ENCODE measurements around the gene PLXDC2.

PLXDC2 gene

DNA sequence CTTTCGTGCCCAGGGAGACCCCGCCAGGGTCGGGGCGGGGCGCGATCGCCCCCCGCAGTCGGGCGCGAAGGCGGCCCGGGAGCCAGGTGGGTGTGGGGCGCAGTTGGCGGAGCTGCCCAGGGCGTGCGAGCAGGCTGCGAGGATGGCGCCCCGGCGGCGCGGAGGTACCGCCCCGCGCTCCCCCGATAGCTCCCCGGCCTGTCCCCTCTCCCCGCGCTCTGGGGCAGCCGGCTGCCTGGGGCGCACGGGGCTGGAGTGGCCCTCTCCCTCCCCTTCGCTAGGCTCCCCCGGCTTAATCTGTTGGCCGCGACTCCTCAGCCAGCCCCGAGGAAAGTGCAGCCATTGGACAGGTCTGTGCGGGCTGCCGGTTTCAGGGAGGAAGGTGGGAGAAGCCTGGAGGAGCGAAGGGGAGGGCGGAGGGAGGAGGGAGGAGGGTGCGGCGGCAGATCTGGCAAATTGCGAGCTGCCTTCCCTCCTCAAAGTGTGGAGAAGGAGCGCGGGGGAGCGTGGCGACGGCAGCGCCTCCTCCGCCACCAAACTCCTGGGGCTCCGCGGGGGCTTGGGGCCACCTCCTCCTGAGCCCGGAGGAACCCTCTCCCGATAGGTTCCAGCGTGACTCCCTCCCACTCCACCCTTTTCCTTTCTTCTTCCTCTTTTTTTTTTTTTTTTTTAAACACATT lies 361 bp upstream of the PLXDC2 start:
- no peak for DNase-seq (ENCODE audit: low read depth in 2 of 2, low spot score in 1 of 2)

DNA sequence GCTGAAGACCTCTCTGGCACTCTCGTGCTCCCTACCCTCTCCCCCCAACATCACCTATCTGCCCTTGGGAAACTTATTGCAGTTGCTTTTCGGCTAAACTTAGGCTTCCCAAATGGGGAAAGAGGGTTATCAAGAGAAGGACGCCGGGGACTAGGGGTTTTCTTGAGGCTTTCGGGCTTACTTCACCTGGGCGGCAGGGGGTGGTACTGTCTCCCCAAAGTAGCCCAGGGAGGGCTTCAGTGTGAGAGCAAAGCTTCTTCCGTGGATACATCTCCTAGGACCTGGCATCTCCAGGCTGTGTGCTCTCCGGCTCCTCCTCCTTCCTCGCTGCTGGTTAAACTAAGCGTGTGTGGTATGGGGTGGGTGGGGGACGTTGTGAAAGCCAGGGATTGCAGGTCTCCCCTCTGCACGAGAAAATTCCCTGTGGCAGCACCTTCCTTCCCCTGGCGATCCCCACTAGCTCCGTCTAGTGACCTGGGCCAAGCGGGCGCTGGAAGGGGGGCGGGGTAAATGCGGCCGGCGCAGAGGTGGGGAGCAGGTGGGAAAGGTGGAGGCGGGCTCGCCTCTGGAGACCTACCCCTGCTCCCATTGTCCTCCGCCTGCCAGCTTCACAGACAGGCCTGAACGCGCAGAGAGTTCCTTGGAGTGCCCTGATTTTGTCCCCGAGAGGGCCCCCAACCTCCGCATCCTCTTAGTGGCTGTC lies 1.1 kb downstream of the PLXDC2 start:
- DNase-seq (ENCODE audit: low read depth in 2 of 2, low spot score in 1 of 2): no peak

DNA sequence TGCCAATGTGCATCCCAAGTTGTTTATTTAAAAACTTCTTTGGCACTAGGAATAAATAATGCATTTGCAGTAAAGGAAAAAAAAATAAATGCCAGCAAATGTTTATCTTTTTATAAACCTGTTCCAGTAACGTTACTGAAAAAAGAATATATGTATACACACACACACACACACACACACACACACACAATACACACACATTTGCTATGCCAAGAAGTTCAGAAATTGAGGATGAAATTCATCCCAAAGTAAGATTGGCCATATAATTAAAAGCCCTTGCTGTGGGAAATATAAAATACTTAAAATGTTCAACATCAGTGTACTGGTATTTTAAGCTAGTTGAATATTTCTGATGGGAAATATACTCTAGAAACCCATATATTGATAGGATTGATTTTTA lies 2.6 kb downstream of the PLXDC2 start:
- DNase-seq (ENCODE audit: low read depth in 2 of 2, low spot score in 1 of 2): no peak

DNA sequence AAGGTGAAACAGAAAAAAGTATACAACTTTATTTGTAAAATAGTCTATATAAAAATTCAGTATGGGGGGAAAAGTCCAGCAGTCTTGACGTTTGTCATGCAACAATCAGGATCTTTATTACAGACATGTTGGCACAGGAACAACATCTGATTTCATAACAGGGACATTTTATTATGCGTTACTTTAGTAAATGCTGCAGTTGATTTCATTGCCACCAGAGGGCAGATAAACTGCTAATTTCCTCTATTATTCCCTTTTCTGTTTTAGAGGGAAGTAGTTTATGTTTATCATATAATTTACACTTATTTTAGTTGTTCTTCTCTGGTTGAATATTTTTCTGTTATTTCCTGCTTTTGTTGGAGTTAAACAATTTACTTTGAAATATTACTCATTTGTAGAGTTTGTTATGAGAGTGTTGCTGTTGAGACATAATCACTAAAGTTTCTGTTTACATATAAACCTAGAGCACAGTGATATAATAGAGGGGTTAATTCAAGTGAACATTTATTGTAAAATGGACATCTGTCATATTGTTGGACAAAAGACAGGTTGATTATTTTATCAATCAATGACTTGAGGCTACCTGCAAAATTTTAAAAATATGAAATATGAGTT lies 3.3 kb downstream of the PLXDC2 start:
- DNase-seq (ENCODE audit: low read depth in 2 of 2, low spot score in 1 of 2): no peak

DNA sequence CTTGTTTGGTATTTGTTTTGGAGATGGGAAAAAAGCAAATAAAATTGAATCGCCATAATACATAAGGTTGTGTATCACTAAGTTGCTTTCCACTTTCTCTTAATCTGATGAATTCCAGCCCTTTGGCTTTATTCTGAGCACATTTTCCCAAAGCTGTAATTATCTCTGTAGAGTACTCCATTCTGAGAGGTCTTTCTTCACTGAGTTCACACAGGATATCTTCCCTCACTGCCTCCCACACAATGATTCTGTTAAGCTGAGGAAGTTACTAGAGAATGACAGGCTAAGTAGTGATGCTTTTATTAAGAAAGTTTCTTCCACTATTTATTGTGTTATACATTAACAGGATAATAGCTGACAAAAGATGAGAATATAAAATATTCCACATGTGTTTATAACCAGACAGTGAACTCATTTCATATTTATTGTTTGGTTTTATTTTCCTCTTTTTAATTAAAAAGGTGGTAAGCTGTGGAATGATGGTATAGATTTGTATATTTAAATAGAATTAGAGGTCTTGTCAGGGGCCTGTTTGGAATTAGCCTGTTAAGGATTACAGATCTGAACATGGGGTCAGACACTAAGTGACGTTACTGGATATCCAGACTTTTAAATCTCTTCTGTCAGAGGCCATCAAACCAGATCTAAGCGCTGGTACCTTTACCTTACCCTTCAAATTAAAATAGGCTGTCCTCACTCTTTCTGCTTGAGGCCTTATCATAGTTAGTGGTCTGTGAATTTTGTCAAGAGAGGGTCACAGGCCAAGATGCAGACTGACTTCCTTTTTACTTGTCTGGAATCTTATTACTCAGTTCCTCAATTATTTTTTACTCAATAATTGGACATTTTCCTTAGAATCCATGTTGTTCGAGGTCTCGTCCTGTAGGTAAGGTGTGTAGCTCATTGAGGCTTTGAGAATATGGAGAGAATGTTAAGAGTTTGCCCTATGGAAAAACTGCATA lies 8.4 kb downstream of the PLXDC2 start:
- DNase-seq (ENCODE audit: low read depth in 2 of 2, low spot score in 1 of 2): no peak

DNA sequence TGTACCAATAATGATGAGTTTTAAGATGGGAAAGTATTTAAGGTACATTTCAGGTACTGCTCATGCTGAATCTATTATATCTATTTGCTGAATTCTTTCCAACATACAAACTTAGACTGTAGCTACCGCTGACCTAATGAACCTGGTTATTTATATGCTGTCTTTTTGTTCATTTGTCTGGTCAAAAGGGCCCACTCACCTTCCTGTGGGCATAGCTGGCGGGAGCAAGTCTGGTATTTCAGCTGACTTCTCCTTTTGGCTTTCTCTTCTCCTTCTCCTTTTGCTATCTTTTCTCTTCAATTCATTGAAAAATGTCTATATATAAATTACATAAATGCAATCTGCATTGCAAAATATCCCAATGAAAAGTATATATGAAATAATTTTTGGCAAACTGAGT lies 9.5 kb downstream of the PLXDC2 start:
- DNase-seq (ENCODE audit: low read depth in 2 of 2, low spot score in 1 of 2): no peak

DNA sequence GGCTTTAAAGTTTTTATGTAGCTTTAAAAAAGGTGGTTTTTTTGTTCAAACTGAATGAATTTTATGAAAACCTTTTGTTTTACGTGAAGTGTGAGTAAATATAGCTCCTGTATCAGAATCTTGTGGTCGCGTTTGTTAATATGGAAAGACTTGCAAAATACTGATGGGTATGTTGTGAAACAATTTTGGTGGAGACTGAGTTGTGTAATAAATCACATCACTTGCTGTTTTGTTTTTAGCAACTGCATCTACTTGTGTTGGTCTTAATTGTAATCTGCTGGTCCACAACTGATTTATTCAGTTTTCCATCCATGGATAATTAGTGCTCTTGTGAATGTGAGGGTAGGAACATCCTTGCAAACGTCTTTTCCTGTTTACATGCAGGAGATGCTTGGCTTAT lies 10.5 kb downstream of the PLXDC2 start:
- no peak for DNase-seq (ENCODE audit: low read depth in 2 of 2, low spot score in 1 of 2)

DNA sequence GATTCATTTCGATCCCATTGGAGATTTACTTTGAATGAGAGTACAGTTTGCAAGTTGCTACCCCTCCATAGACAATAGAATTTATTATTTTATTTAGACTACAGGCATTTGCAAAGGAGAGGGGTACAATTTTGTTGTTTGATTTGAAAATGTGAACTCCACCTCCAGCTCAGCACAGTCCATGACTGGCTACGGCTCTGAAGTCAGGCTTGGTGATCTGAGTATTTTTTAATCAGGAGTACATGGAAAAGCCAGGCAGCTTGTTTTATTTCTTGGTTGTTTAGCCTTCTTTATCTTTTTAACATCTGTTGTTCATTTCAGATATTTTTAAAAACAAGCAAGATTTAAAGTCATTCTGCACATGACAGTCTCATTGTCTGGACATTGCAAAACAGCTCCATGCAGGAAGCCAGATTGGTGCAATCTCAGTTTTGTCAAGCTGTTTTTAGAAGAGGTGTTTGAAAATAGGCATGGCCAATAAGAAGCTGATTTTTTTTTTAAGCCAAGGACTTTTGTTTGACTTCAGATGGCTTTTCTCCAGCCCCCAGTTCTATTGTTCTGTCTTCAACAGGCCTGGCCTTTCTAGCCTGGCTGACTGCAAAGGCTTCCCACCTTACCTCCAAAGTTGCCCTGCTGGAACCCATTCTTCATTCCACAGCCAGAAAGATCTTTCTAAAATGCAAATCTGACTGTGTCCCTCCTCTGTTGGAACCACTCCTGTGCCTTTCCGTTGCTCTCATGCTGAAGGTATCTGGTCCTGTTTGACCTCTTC lies 12.2 kb downstream of the PLXDC2 start:
- no peak for DNase-seq (ENCODE audit: low read depth in 2 of 2, low spot score in 1 of 2)

DNA sequence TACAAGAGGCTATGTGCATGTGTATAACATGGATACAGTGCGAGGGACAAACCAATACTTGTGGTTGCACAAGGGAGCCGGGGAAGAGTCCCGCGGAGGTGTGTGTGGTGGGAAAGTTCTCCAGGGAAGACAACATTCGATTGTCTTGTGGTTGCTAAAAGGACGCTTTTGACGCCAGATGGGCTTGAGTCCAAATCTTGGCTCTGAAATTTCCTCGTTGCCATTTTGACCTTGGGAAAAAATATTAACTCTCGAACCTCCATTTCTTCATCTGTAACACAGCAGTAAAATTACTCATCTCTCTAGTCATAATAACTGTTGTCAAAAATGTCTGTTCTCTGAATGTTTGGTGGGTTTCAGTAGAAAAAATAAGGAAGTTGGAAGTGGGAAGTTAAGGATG lies 16.5 kb downstream of the PLXDC2 start:
- no peak for DNase-seq (ENCODE audit: low read depth in 2 of 2, low spot score in 1 of 2)

DNA sequence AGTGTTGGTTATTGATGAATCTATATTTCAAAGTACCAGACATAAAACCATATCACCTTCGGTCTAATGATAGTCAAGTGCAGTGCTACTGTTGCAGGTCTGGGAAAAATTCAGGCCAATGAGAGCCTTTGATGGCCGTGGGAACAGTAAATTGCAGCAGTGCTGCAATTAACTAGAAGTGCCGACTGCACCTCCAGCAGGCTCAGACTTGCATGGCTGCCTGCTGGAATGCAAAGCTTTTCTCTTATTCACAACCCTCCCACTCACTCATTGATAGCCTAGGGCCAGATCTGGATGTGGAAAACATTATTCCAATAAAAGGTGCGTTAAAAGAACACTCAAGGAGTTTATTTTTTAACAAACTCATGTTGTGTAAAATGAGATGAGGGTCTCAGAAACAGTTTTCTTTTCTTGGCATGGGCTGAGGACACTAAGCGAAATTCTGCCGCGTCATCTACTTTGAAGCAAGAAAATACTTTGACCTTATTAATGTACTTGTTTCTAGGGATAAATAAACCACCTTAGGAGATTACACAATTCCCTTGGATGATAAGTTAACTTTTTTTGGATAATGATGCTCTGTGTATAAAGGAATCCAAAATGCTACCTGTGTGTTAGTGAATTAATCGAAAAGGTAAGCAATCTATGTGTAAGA lies 17.1 kb downstream of the PLXDC2 start:
- no peak for DNase-seq (ENCODE audit: low read depth in 2 of 2, low spot score in 1 of 2)

DNA sequence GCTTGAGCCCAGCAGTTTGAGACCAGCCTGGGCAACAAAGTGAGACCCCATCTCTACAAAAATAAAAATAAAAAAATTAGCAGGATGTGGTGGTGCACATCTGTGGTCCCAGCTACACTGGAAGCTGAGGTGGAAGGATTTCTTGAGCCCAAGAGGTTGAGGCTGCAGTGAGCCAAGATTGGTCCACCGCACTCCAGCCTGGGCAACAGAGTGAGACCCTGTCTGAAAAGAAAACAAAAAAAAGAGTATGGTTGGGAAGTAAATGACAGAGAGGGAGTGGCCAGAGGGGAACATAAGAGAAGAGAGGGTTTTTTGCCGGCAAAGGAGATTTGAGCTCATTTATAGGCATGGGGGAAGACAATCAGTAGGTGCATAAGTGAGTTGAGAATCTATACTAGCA lies 19.7 kb downstream of the PLXDC2 start:
- no peak for DNase-seq (ENCODE audit: low read depth in 2 of 2, low spot score in 1 of 2)

DNA sequence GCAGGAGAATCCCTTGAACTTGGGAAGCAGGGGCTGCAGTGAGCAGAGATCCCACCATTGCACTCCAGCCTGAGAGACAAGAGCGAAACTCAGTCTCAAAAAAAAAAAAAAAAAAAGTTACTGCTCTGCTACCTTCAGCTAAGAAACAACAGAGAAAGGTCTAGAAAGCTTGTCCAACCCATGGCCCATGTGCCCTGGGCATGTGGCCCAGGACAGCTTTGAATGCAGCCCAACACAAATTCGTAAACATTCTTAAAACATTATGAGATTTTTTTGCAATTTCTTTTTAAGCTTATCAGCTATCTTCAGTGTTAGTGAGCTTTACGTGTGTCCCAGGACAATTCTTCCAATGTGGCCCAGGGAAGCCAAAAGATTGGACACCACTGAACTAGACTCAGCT lies 22.9 kb downstream of the PLXDC2 start:
- no peak for DNase-seq (ENCODE audit: low read depth in 2 of 2, low spot score in 1 of 2)

DNA sequence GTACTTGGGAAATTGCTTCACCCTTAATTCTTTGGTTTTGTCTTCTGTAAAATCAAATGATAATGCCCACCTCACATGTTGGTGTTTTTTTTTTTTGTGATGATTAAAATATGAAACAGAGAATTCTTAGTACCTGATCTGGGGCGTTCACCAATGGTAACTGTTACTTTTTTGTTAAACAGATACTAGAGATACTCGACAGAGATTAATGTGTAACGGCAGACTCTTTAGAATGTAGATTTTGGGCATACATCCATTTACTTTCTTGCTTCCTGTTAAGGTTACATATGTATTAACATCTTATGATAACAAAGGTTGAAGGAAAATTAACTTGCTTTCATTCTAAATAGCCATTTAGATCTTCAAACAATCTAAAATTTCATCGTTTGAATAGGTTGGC lies 23.3 kb downstream of the PLXDC2 start:
- no peak for DNase-seq (ENCODE audit: low read depth in 2 of 2, low spot score in 1 of 2)

DNA sequence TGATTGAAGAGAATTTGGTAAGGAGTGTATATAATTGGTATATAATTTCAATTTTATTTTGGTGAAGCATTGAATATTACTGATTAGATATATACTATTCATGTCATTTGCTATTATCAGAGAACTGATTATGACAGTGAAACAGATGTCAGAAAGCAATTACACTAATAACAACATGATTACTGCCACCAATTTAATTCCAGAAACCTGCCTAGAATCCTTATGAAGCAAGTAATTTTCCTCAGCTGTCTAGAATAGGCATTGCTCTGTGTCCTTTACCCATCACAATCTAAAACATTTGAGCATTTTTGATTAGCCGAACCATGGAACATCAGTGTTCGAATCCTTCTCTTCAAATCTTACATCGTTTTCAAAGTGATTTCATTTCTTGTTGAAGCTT lies 24.5 kb downstream of the PLXDC2 start:
- no peak for DNase-seq (ENCODE audit: low read depth in 2 of 2, low spot score in 1 of 2)

DNA sequence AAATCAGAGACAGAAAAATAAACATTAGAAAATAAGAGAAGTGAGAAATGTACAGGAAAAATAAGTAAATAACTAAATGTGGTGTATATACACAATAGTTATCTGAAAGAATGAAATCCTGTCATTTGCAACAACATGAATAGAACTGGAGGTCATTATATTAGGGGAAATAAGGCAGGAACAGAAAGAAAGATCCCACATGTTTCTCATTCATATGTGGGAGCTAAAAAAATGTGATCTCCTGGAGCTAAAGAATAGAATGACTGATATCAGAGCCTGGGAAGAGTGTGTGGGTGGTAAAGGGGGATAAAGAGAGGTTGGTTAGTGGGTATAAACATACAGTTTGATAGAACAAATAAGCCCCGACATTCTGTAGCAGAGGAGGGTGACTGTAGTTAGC lies 27.3 kb downstream of the PLXDC2 start:
- no peak for DNase-seq (ENCODE audit: low read depth in 2 of 2, low spot score in 1 of 2)

DNA sequence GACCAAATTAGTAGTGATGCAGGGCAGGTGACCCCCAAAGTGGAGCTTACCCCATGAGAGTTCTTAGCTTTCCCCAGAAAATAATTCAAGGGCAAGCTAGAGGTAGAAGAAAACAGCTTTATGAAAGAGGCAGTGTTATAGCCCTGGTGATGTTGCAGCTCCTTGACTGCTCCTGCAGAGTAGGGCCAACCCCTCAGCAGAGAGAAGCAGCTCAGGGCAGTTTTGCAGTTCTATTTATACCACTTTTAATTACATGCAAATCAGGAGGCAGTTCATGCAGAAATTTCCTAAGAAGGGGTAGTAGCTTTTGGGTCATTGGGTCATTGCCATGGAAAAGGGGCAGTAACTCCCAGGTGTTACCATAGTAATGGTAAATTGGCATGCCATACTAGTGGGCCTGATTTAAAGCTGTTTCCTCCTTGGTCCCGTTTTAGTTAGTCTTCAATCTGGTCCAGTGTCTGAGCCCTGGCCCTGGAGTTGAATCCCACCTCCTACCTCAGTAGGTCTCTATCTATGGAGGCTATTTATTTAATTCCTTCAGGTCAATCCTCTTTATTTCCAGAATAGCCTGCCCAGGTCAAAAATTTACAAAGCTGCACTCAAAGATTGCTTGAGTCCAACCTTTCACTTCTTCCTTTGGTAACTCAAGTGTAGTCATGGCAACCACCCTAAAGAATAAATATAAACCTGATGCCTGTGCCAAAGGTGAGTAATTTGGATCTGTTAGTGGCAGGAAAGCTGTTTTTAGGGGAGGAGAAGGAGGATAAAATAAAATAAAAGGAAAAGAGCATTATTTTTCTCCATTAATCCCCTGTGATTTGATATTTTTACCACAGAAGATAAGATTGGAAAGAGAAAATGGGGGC lies 29.5 kb downstream of the PLXDC2 start:
- DNase-seq (ENCODE audit: low read depth in 2 of 2, low spot score in 1 of 2): no peak

DNA sequence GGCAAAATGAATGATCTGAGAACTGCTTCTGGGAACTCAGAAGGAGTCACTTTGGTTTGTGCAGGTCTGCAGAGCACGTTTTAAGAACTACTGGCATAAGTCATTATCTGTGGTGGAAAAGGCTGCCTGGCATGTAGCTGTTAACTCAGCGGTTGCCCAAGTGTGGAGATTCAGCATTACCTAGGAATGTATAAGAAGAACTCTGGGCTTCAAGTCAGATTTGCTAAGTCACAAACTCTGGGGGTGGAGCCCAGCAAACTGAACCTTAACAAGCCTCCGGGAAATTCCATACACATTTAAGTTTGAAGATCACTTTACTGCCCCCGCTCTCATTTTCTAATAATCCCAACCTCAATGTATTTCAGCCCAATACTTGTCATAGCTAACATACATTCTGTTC lies 31.1 kb downstream of the PLXDC2 start:
- DNase-seq (ENCODE audit: low read depth in 2 of 2, low spot score in 1 of 2): no peak

DNA sequence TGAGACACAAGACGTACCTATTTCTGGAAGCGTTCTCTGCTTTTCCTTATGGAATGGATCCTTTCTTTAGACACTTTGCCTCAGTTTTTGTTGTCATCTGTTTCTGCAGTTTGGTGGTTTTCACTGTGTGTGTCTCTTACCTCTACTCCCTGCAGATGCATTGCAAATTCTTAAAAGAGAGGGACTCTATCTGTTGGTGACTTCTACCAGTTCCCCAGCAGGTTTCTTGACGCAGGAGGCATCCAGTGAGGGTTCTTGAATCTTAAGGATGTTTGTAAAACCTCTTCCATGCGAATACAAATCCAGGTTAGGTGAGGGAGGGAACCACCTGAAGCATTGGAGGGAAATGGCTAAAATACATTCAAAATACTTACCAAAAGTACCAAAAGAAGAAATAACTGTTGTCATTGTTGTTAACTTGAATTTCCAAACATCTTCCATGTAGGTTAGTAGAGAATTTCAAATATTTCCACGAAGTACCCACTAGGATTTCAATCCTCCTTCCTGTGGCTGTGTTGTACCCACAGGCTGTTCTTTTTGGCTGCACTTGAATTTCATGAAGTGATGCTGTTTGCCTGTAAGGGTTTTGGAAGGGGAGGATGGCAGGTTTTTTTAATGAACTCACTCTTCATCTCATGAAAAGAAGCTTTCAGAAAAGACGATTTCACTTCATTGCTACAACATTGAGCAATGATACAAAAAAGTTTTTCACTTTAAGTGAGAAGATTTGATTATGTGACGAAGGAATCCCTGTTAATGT lies 32.2 kb downstream of the PLXDC2 start:
- DNase-seq (ENCODE audit: low read depth in 2 of 2, low spot score in 1 of 2): no peak

DNA sequence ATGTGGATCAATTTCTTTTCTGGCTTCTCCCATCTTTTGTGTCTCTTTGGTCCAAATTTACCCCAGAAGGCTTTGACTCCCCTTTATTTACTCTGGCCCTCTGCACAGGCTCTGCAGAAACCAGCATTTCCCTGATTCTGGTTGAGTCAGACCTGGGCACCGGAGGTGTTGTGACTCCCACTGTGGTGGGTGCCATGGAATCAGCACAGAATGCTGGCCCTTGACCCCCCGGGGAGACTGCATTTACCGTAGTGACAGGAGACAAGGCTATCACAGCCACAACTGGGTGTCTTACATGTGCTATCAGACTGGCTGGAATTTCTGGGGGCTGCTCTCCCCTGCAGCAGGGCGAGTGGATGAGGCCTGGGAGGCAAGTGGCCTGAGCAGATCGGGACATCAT lies 37.6 kb downstream of the PLXDC2 start:
- no peak for DNase-seq (ENCODE audit: low read depth in 2 of 2, low spot score in 1 of 2)

Data from stimulated activated CD8-positive, alpha-beta memory T cell treated with anti-CD3 and anti-CD28 coated beads, Interleukin-4, amount 100 ng/mL, for 1 hour (primary cell).